Measurements from ENCODE around the gene FTO.

The FTO gene

GRCh38 chr16:53999841-54000240 is 295.9 kb downstream of the FTO start:
- DNase-seq (ENCODE audit: low spot score) = no peak
- TF ChIP-seq CTCF (IDR thresholded peaks at IDR 0.05; ENCODE audit: extremely low read depth, missing control alignments) = no peak

- TF ChIP-seq CTCF (IDR thresholded peaks at IDR 0.05; ENCODE audit: extremely low read depth, missing control alignments) = no peak
- no peak for DNase-seq (ENCODE audit: low spot score)
Measured at GRCh38 chr16:54000361-54000760, 296.4 kb downstream of the FTO start.

DNA sequence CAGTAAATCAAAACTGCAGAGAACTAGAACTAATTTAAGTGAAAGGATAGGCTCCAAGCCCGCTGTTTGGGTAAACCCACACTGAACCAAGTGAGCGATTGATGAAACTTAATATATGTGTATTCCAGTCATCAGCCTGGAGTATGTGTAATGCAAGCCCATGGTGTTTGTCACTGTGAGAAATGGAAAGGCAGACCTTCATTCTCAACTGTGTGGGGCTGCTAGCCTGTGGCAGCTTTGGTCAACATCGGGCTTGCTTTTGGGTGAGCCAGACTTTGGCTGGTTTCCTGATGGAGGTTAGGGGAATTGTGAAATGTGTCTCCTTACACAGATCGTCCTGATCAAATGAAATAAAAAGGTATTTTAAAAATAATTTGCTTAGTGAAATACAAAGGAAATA is 302.7 kb downstream of the FTO start:
- TF ChIP-seq CTCF (IDR thresholded peaks at IDR 0.05; ENCODE audit: extremely low read depth, missing control alignments) = no peak
- DNase-seq (ENCODE audit: low spot score) = no peak

- DNase-seq (ENCODE audit: low spot score) = no peak
- no peak for TF ChIP-seq CTCF (IDR thresholded peaks at IDR 0.05; ENCODE audit: extremely low read depth, missing control alignments)
Measured at GRCh38 chr16:54007504-54007903, 303.5 kb downstream of the FTO start.

DNA sequence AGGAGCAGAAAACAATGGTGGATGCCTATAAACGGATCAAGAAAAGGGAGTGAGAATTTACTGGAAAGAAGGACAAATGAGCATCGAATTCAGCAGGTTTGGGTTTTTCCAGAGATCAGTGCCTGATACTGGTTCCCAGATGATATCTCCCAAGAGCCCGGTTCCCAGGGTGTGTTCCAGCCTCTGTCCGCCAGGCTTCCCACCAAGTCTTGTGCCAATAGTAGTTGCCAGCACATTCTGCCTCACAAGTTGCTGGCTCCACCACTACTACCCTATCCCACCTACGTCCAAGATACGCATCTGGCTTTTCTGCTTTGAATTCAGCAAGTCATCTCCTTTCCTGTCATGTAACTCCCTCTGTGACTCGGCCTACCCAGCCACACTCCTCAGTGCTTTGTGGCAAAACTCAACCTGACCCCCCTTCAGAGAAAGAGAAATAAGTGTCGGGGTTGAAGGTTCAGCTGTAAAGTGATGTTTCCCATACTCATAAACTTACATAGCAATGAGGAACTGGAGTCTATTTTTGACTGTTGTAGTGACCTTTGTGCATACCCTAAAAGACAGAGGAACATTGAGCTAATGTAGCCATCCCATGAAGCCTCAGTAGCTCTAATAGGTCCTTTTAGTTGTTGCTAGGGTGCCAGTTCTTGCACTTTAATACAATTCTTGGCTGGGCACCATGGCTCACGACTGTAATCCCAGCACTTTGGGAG is 305.7 kb downstream of the FTO start:
- TF ChIP-seq CTCF (IDR thresholded peaks at IDR 0.05; ENCODE audit: extremely low read depth, missing control alignments) = no peak
- DNase-seq (ENCODE audit: low spot score) = no peak

GRCh38 chr16:54015147-54015546 is 311.2 kb downstream of the FTO start:
- no peak for DNase-seq (ENCODE audit: low spot score)
- TF ChIP-seq CTCF (IDR thresholded peaks at IDR 0.05; ENCODE audit: extremely low read depth, missing control alignments) = no peak

- DNase-seq (ENCODE audit: low spot score) = no peak
- no peak for TF ChIP-seq CTCF (IDR thresholded peaks at IDR 0.05; ENCODE audit: extremely low read depth, missing control alignments)
Measured at GRCh38 chr16:54022362-54022761, 318.4 kb downstream of the FTO start.

Measured in GM20000 (cell line).